HUES64 (cell line): ENCODE data around the gene USP34.
"Not testable (repeated sequence)": the region's sequence is repeated elsewhere in the genome, so short reads cannot be mapped to it uniquely, and the experiment has no call there.

Experiments used
- H3K27ac ChIP-seq: 2 replicates; pipeline ENCODE4 v1.7.0; 2013; ENCODE audit warnings: low read depth, low read length, inconsistent platforms
- H3K27me3 ChIP-seq: 2 replicates; pipeline ENCODE4 v1.6.1; 2013; ENCODE audit warnings: mild to moderate bottlenecking, low read length; ENCODE audit not compliant: insufficient read depth
- H3K36me3 ChIP-seq: 2 replicates; pipeline ENCODE4 v1.6.1; 2013; ENCODE audit warnings: mild to moderate bottlenecking, low read length; ENCODE audit not compliant: insufficient read depth
- H3K4me1 ChIP-seq: 2 replicates; pipeline ENCODE4 v1.6.1; 2013; ENCODE audit warnings: mild to moderate bottlenecking, low read length, moderate library complexity; ENCODE audit not compliant: insufficient read depth
- H3K4me3 ChIP-seq: 2 replicates; pipeline ENCODE4 v1.5.1; 2013; ENCODE audit warnings: mild to moderate bottlenecking, low read length, moderate library complexity
- H3K9ac ChIP-seq: 2 replicates; pipeline ENCODE4 v1.6.1; 2013; ENCODE audit warnings: mild to moderate bottlenecking, low read depth, low read length
- H3K9me3 ChIP-seq: 2 replicates; pipeline ENCODE4 v1.6.1; 2013; ENCODE audit warnings: low read depth, low read length; ENCODE audit not compliant: insufficient read depth
- WGBS: fragments of 150-250, 120-280 bp; methylation state at CpG from one replicate; pipeline ENCODE4 v1.1.7; 2013; ENCODE audit warnings: missing lambda C conversion rate; 5-methylcytosine and 5-hydroxymethylcytosine counted together

The USP34 gene

DNA sequence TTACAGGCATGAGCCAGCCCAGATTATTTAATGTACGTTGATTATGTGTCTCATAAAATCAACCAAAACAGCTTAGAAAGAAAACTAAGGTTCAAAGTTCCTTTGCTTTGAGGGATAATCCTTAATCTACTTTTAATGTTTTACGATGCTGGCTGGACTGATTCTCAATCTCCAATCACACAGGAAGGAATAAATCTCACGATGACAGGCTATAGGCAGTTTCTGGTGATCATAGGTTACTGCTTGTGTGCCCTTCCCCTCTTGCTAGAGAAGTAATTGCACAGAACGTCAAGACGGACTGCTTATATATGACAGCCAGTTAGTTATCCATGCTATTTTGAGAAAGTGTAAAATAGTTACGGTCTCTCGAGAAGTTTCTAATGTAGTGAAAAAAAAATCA lies 265.8 kb downstream of the USP34 start:
- Histone ChIP-seq H3K9ac (no peak overlapping the region), H3K36me3 (peaks cover 99% of the 10 kb centered on the region), H3K9me3 (no peaks in the 10 kb centered on the region), H3K27ac (no peak overlapping the region), H3K27me3 (no peaks in the 10 kb centered on the region), H3K4me3 (no peak overlapping the region), H3K4me1 (no peaks in the 10 kb centered on the region)
- WGBS, result 92% methylated on average over 5 of the region's 7 CpGs

DNA sequence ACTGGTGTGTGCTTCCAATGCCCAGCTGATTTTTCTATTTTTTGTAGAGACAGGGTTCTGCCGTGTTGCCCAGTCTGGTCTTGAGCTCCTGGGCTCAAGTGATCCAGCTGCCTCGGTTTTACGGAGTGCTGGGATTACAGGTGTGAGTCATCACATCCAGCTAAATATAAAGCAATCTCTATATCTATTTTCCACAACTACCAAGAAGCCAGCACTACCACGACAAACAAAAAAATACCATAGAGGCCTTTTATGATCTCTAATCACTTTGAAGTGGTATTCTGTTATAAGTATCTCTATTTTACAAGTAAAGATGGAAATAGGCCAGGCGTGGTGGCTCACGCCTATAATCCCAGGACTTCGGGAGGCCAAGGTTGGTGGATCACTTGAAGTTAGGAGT lies 274.2 kb downstream of the USP34 start:
- whole genome bisulfite sequencing, result 91% methylated on average over 5 of the region's 7 CpGs
- no peaks in the 10 kb centered on the region for H3K4me1 ChIP-seq
- H3K4me3 ChIP-seq, result no peak overlapping the region
- no peaks in the 10 kb centered on the region for H3K9me3 ChIP-seq
- H3K9ac ChIP-seq, result no peak overlapping the region
- peaks cover 58% of the 10 kb centered on the region for H3K36me3 ChIP-seq
- no peak overlapping the region for H3K27ac ChIP-seq
- no peaks in the 10 kb centered on the region for H3K27me3 ChIP-seq

DNA sequence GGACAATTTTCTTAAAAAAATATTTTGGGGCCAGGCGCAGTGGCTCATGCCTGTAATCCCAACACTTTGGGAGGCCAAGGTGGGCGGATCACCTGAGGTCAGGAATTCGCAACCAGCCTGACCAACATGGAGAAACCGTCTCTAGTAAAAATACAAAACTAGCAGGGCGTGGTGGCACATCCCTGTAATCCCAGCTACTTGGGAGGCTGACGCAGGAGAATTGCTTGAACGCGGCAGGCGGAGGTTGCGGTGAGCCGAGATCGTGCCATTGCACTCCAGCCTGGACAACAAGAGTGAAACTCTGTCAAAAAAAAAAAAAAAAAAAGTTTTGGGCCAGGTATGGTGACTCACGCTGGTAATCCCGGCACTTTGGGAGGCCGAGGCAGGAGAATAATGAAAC lies 276.2 kb downstream of the USP34 start:
- not testable (repeated sequence) for H3K9me3 ChIP-seq
- 89% methylated on average over 15 of the region's 15 CpGs for WGBS

DNA sequence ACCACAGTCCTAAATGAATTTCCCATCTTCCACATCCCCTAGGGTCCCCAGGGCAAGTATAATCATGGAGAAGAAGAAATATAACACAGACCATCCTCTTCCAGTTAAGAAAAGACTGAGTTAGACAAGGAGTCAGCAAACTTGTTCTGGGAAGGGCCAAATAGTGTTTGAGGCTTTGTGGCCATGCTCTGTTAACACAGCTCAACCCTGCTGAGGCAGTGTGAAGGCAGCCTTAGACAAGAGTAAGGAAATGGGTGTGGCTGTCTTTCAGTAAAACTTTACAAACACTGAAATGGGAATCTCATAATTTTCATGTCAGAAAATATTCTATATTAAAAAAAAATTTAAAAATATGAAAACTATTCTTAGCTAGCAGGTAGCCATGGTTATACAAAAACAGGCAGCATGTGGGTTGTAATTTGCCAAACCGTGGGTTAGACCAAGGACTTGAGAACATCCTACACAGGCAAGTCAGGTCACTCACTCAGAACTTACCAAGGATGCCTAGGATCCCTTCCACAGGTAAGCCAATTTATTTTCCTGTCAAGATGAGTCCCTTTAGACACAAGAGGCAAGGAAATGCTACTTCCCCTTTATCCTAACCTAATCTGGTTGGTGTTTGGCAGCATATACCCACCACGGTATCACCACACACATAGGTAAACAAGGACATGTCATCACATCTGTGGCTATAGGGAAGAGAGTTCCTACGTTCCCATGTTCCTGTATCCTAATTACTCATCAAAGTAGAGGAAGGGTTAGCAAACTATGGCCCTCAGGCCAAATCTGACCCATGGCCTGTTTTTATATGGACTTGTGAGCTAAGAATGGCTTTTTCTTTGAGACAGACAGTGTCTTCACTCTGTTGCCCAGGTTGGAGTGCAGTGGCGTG lies 277.0 kb downstream of the USP34 start:
- peaks cover 61% of the 10 kb centered on the region for H3K36me3 ChIP-seq
- H3K9me3 ChIP-seq, result no peaks in the 10 kb centered on the region
- H3K4me1 ChIP-seq, result no peaks in the 10 kb centered on the region
- WGBS, result 95% methylated on average over 3 of the region's 4 CpGs
- no peak overlapping the region for H3K9ac ChIP-seq
- no peak overlapping the region for H3K4me3 ChIP-seq
- H3K27ac ChIP-seq, result no peak overlapping the region
- no peaks in the 10 kb centered on the region for H3K27me3 ChIP-seq

More for the DNA sequence above, 276.2 kb downstream of the USP34 start:
- not testable (repeated sequence) for H3K27ac ChIP-seq, H3K4me1 ChIP-seq, H3K27me3 ChIP-seq, H3K4me3 ChIP-seq, H3K9ac ChIP-seq
- peaks cover 58% of the 10 kb centered on the region for H3K36me3 ChIP-seq

DNA sequence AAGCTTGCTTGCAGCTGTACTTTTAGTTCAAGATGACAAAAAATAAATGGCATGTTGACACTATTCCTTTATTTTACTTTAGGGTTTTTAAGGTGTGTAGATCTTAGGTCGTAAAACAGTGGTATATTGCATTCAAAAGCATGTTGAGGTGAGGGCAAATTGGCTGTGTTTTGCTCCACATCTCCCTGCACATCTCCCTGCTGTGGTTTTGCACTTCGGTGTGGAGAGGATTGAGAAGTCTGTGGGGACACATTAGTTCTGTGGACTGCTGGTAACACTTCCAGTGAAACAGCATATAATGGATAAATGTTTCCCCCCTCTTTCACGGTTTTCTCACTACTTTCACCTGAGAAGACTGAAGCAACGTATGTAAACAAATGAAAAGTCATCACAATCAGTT lies 283.8 kb downstream of the USP34 start:
- peaks cover 99% of the 10 kb centered on the region for H3K36me3 ChIP-seq

DNA sequence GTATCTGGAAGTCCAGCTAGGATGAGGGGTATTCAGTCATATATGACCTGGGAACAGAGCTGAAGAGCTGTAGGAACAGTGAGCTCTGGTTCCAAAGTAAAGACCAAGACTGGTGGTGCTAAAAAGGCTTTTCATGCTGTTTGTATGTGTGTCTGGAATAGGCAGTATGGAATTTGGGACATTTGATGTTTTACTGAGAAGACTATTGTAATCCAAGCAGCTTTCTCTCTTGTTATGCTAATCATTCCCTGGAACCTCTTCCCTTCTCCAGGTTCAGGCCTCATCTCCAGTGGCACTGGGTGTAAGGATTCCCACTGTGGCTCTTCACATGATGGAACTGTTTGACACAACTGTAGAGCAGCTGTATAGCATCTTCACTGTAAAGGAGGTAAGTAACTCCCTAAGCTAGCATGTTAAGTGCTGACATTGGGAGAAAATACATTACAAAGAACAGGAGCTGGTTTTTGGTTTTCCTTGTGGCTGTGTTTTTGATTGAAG lies 285.6 kb downstream of the USP34 start:
- Histone ChIP-seq H3K27me3 (no peaks in the 10 kb centered on the region), H3K27ac (no peak overlapping the region), H3K36me3 (peaks cover 100% of the 10 kb centered on the region), H3K4me3 (no peak overlapping the region), H3K4me1 (peaks cover 12% of the 10 kb centered on the region), H3K9me3 (no peaks in the 10 kb centered on the region), H3K9ac (no peak overlapping the region)

More for the DNA sequence above, 283.8 kb downstream of the USP34 start:
- H3K27me3 ChIP-seq, result no peaks in the 10 kb centered on the region
- no peak overlapping the region for H3K27ac ChIP-seq
- H3K4me3 ChIP-seq, result no peak overlapping the region
- H3K4me1 ChIP-seq, result peaks cover 12% of the 10 kb centered on the region
- WGBS, result 94% methylated on average over 4 of the region's 4 CpGs
- no peak overlapping the region for H3K9ac ChIP-seq
- no peaks in the 10 kb centered on the region for H3K9me3 ChIP-seq

DNA sequence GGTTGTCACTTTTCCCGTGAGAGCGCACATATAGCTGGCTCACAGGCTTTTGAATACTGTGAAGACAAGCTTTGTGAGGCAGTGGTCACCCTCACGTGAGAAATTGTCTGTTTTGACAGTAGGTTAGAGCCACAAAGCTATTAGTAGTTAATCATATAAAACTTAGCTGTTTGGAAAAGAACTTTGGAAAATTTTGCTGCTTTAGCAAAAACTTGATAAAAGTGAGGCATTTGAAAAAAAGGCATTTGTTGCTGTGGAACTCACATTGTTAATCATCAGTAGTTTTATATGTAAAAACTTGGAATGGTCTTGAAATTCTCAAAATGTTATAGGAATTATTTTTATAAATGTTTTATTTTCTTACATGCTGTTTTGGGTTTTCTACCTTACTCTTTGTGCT lies 286.6 kb downstream of the USP34 start:
- H3K4me3 ChIP-seq, result no peak overlapping the region
- WGBS, result 94% methylated on average over 3 of the region's 3 CpGs
- H3K9ac ChIP-seq, result no peak overlapping the region
- no peaks in the 10 kb centered on the region for H3K27me3 ChIP-seq
- H3K9me3 ChIP-seq, result no peaks in the 10 kb centered on the region
- peaks cover 100% of the 10 kb centered on the region for H3K36me3 ChIP-seq
- H3K4me1 ChIP-seq, result peaks cover 20% of the 10 kb centered on the region
- no peak overlapping the region for H3K27ac ChIP-seq

DNA sequence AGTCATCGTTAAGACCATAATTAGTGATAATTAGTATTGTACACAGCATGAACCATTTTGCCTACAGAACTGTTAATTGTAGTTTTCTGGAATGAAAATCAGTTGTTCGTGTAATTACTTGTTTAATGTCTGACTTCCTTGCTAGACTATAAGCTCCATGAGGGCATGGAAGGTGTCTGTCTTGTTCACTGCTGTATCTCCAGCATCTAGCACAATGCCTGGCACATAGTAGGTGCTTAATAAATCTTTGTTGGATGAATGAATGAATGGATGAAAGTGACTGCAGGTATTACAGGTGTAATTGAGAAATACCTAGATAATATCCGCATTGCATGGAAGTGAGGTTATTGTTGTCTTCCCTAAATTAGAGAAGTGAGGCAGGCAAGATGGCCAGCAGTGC lies 287.1 kb downstream of the USP34 start:
- peaks cover 21% of the 10 kb centered on the region for H3K4me1 ChIP-seq
- no peak overlapping the region for H3K27ac ChIP-seq
- H3K9ac ChIP-seq, result no peak overlapping the region
- peaks cover 96% of the 10 kb centered on the region for H3K36me3 ChIP-seq
- H3K27me3 ChIP-seq, result no peaks in the 10 kb centered on the region
- 91% methylated on average over 3 of the region's 3 CpGs for WGBS
- no peaks in the 10 kb centered on the region for H3K9me3 ChIP-seq
- H3K4me3 ChIP-seq, result no peak overlapping the region

DNA sequence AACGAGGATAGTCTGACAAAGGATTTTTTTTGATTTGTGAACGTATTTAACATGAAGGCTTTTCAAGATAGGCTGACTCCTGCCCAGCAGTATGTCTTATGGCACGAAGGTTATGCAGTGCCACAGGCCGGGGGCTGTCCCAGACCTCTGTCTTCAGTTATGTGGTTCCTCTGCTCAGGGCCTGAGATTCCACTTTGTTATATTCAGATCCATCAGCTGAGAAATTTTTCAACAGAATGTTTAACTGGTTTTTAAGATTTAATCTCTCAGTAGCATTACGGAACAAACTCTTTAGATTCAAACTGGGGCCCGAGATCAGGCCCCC lies 288.9 kb downstream of the USP34 start:
- 94% methylated on average over 6 of the region's 6 CpGs for WGBS
- H3K27ac ChIP-seq, result no peak overlapping the region
- peaks cover 78% of the 10 kb centered on the region for H3K36me3 ChIP-seq
- H3K4me3 ChIP-seq, result no peak overlapping the region
- H3K27me3 ChIP-seq, result no peaks in the 10 kb centered on the region
- no peak overlapping the region for H3K9ac ChIP-seq
- H3K4me1 ChIP-seq, result peaks cover 28% of the 10 kb centered on the region
- H3K9me3 ChIP-seq, result no peaks in the 10 kb centered on the region

DNA sequence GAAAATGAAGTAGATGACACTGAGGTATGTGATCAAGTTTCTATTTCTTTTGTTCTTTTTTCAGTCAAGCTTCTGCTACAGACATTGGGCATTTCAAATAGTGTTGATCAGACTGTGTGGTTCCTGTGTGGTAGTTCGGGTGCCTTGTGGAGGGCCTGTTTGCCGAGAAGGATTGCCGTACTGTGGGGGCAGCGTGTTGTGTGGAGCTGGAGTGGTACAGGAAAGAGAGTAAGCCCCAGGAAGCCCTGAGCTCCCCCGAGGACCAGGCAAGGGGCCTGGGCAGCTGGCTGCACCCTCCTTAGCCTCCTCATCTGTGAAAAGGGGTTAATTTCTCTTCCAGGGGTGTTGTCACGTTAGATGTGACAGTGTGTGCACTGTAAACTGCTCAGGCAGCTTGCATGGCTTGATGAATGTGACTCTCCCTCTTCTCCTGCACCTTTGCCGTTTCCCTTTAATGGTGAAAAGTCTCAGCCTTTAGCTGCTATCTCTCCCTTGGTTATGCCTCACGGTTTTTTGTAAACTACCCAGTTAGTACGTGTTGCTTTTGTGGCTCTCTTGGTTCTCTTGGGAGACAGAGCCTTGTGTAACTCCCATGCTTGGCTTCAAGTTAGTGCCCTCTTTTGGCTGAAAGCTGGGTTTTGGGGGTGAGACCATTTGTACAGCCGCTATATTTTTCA lies 289.4 kb downstream of the USP34 start:
- H3K27ac ChIP-seq, result no peak overlapping the region
- peaks cover 1% of the 10 kb centered on the region for H3K27me3 ChIP-seq
- WGBS, result 93% methylated on average over 10 of the region's 10 CpGs
- no peak overlapping the region for H3K9ac ChIP-seq
- H3K4me1 ChIP-seq, result peaks cover 28% of the 10 kb centered on the region
- peaks cover 73% of the 10 kb centered on the region for H3K36me3 ChIP-seq
- no peaks in the 10 kb centered on the region for H3K9me3 ChIP-seq
- H3K4me3 ChIP-seq, result no peak overlapping the region

DNA sequence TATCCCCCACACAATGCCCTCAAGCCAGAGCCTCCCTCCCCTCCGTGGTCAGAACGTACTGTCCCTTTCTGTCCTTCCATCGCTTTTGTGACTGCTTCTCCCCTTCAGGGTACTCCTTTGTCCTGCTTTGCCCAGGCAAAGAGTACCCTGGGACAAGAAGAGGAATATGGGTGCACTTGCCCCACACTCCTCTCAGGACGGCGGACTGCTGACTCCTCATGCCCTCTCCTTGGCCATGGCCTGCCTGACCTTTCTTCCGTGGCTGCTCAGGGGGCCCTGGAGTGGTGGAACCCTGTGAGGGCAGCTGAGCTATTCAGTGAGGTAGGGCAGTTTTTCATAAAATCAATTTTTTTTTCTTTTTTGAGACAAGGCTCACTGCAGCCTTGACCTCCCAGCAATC lies 290.2 kb downstream of the USP34 start:
- Histone ChIP-seq H3K9me3 (no peaks in the 10 kb centered on the region), H3K27me3 (peaks cover 6% of the 10 kb centered on the region), H3K27ac (no peak overlapping the region), H3K4me3 (no peak overlapping the region), H3K4me1 (peaks cover 28% of the 10 kb centered on the region), H3K36me3 (peaks cover 65% of the 10 kb centered on the region), H3K9ac (0 out of 2 replicates have a peak overlapping the region, but pooled peaks have one; percentile 36)
- 93% methylated on average over 6 of the region's 6 CpGs for WGBS
